Measurements from ENCODE around the gene FKBP1C.
"Not testable (repeated sequence)": the region's sequence is repeated elsewhere in the genome, so short reads cannot be mapped to it uniquely, and the experiment has no call there.

FKBP1C gene

GRCh38 chr6:63211343-63211742 lies at the start of gene FKBP1C:
Gene FKBP1C, plus strand, starts transcription at chr6:63211469.
- DNase-seq, result not testable (repeated sequence)

GRCh38 chr6:63164047-63164803 lies 47.0 kb upstream of the FKBP1C start:
- not testable (repeated sequence) for DNase-seq

GRCh38 chr6:63174173-63174572 lies 37.1 kb upstream of the FKBP1C start:
- no peak for DNase-seq

- DNase-seq, result no peak
These were observed 35.1 kb upstream of the FKBP1C start for GRCh38 chr6:63176181-63176580.

GRCh38 chr6:63180367-63180766 lies 30.9 kb upstream of the FKBP1C start:
- DNase-seq, result no peak

GRCh38 chr6:63186970-63187369 lies 24.3 kb upstream of the FKBP1C start:
- DNase-seq, result no peak

GRCh38 chr6:63188828-63189227 lies 22.4 kb upstream of the FKBP1C start:
- DNase-seq, result no peak

GRCh38 chr6:63193324-63193723 lies 17.9 kb upstream of the FKBP1C start:
- DNase-seq, result no peak

GRCh38 chr6:63197741-63198140 lies 13.5 kb upstream of the FKBP1C start:
- no peak for DNase-seq

- DNase-seq, result no peak
These were observed 2.1 kb downstream of the FKBP1C start for GRCh38 chr6:63213325-63213724.

- DNase-seq, result no peak
These were observed 3.5 kb downstream of the FKBP1C start for GRCh38 chr6:63214816-63215215.

GRCh38 chr6:63224179-63224578 lies 12.9 kb downstream of the FKBP1C start:
- no peak for DNase-seq

GRCh38 chr6:63225987-63226386 lies 14.7 kb downstream of the FKBP1C start:
- DNase-seq, result not testable (repeated sequence)

- DNase-seq, result not testable (repeated sequence)
These were observed 16.9 kb downstream of the FKBP1C start for GRCh38 chr6:63227928-63228894.

GRCh38 chr6:63230027-63230426 lies 18.8 kb downstream of the FKBP1C start:
- not testable (repeated sequence) for DNase-seq

- not testable (repeated sequence) for DNase-seq
These were observed 19.2 kb downstream of the FKBP1C start for GRCh38 chr6:63230511-63230910.

- DNase-seq, result no peak
These were observed 25.1 kb downstream of the FKBP1C start for GRCh38 chr6:63236398-63236817.

GRCh38 chr6:63245420-63245819 lies 34.2 kb downstream of the FKBP1C start:
- DNase-seq, result no peak

GRCh38 chr6:63245909-63246308 lies 34.6 kb downstream of the FKBP1C start:
- DNase-seq, result no peak

GRCh38 chr6:63246581-63246980 lies 35.3 kb downstream of the FKBP1C start:
- no peak for DNase-seq

- DNase-seq, result no peak
These were observed 38.7 kb downstream of the FKBP1C start for GRCh38 chr6:63249875-63250482.

GRCh38 chr6:63259153-63259552 lies 47.9 kb downstream of the FKBP1C start:
- DNase-seq, result no peak

GRCh38 chr6:63261820-63262219 lies 50.6 kb downstream of the FKBP1C start:
- DNase-seq, result no peak
